DMS53 treated with DMSO at 0.1 percent for 48 hours (cell line): Measurements from ENCODE around the gene RNF168.
"Not testable (repeated sequence)": the region's sequence is repeated elsewhere in the genome, so short reads cannot be mapped to it uniquely, and the experiment has no call there.

Experiments used
- DNase-seq: peaks from one replicate; lab custom pipeline; 2025; ENCODE audit not compliant: unreplicated experiment; lab: John Stamatoyannopoulos, UW

The RNF168 gene

GRCh38 chr3:196514913-196515621, 11.5 kb upstream of the RNF168 start, which contains the start of gene SMCO1:
TSS of gene SMCO1 (minus strand) at chr3:196515346. CDS start at chr3:196515209, 137 bp downstream.
- DNase-seq = no peak

- no peak for DNase-seq
These were observed 10.8 kb upstream of the RNF168 start for GRCh38 chr3:196514350-196514716.

GRCh38 chr3:196513697-196514349, 10.3 kb upstream of the RNF168 start:
- no peak for DNase-seq

- not testable (repeated sequence) for DNase-seq
These were observed 8.3 kb upstream of the RNF168 start for GRCh38 chr3:196511646-196512425.

- DNase-seq = not testable (repeated sequence)
These were observed 7.5 kb upstream of the RNF168 start for GRCh38 chr3:196511108-196511507.

- DNase-seq = no peak
These were observed 3.1 kb upstream of the RNF168 start for GRCh38 chr3:196506687-196507086.

- DNase-seq = no peak
These were observed 988 bp upstream of the RNF168 start for GRCh38 chr3:196504556-196504955.

GRCh38 chr3:196504077-196504398, 470 bp upstream of the RNF168 start:
- DNase-seq = not testable (repeated sequence)

GRCh38 chr3:196502775-196503195, 783 bp downstream of the RNF168 start:
- peak; percentile 12 for DNase-seq

GRCh38 chr3:196501316-196502044, 2.1 kb downstream of the RNF168 start:
- peak; percentile 6 for DNase-seq

GRCh38 chr3:196499807-196500524, 3.6 kb downstream of the RNF168 start:
- DNase-seq = no peak

GRCh38 chr3:196499061-196499460, 4.5 kb downstream of the RNF168 start:
- no peak for DNase-seq

- no peak for DNase-seq
These were observed 5.3 kb downstream of the RNF168 start for GRCh38 chr3:196498297-196498696.

- DNase-seq = no peak
These were observed 7.4 kb downstream of the RNF168 start for GRCh38 chr3:196496183-196496582.

- no peak for DNase-seq
These were observed 10.3 kb downstream of the RNF168 start for GRCh38 chr3:196493292-196493691.

- no peak for DNase-seq
These were observed 11.5 kb downstream of the RNF168 start for GRCh38 chr3:196492080-196492479.

GRCh38 chr3:196489747-196490146, 13.8 kb downstream of the RNF168 start:
- DNase-seq = no peak

GRCh38 chr3:196486263-196486662, 17.3 kb downstream of the RNF168 start:
- DNase-seq = no peak

GRCh38 chr3:196477678-196478077, 25.9 kb downstream of the RNF168 start:
- DNase-seq = no peak

GRCh38 chr3:196472286-196472685, 31.3 kb downstream of the RNF168 start:
- no peak for DNase-seq

GRCh38 chr3:196471551-196471950, 32.0 kb downstream of the RNF168 start:
- no peak for DNase-seq
